SK-N-SH (cell line): Measurements from ENCODE around the gene FHL2. TPM values are rescaled to one million over a fixed set of nuclear protein-coding genes. Genes with fewer than 3 reads are reported as not detected.

Experiments
- CTCF ChIA-PET: fragments of 300-600, 350-600 bp; formaldehyde crosslinking; extraction: SDS; loops from one replicate; lab custom pipeline; 2021; lab: Yijun Ruan, JAX
- POLR2A ChIA-PET: fragments of 350-600 bp; sonication (Branson Sonifier 250); formaldehyde crosslinking; extraction: SDS; loops from one replicate; lab custom pipeline; 2020; ENCODE audit warnings: antibody characterized with exemption, inconsistent platforms; lab: Yijun Ruan, JAX
- DNase-seq: peaks from one replicate; pipeline ENCODE4 v3.0.0; 2012
- H2AFZ ChIP-seq: fragments of 200-600 bp; sonication (generic); 2 replicates; pipeline ENCODE4 v1.8.1; 2016; ENCODE audit warnings: antibody characterized with exemption, mild to moderate bottlenecking, low read depth
- H3F3A ChIP-seq: fragments of 200-600 bp; sonication (generic); replicated peaks from 2 replicates; pipeline ENCODE3; 2016; ENCODE audit warnings: antibody characterized with exemption, mild to moderate bottlenecking; ENCODE audit not compliant: insufficient read depth
- H3K27ac ChIP-seq, 2 experiments: fragments of 200-500 bp in 1 of 2; fragments of 200-600 bp in 1 of 2; sonication (Bioruptor generic) in 1 of 2; sonication (generic), shearing (Covaris generic) in 1 of 2; 2 replicates each; pipeline versions ENCODE4 v1.5.1 to v1.6.1; 2014 to 2016; ENCODE audit warnings: low read depth in 2 of 2, inconsistent platforms in 1 of 2, low read length in 1 of 2, mild to moderate bottlenecking in 1 of 2, mixed read lengths in 1 of 2
- H3K27me3 ChIP-seq: fragments of 200-600 bp; sonication (generic), shearing (Covaris generic); 2 replicates; pipeline ENCODE4 v1.6.1; 2016; ENCODE audit warnings: mixed run types; ENCODE audit not compliant: insufficient read depth
- H3K36me3 ChIP-seq, 2 experiments: fragments of 200-500 bp in 1 of 2; fragments of 200-600 bp in 1 of 2; sonication (Bioruptor generic) in 1 of 2; sonication (generic) in 1 of 2; replicated peaks in 1 of 2; 2 replicates each; pipeline versions ENCODE3 to v1.5.1; 2014 to 2016; ENCODE audit warnings: low read length in 1 of 2, mild to moderate bottlenecking in 1 of 2; ENCODE audit not compliant: insufficient read depth in 2 of 2, control insufficient read depth in 1 of 2
- H3K4me1 ChIP-seq, 2 experiments: fragments of 200-500 bp in 1 of 2; fragments of 200-600 bp in 1 of 2; sonication (Bioruptor generic) in 1 of 2; sonication (generic), shearing (Covaris generic) in 1 of 2; 2 replicates each; pipeline versions ENCODE4 v1.5.1 to v1.6.1; 2014 to 2016; ENCODE audit warnings: low read depth in 1 of 2, low read length in 1 of 2, mixed run types in 1 of 2; ENCODE audit not compliant: insufficient read depth in 2 of 2, control insufficient read depth in 1 of 2
- H3K4me2 ChIP-seq: fragments of 200-600 bp; sonication (generic), shearing (Covaris generic); 2 replicates; pipeline ENCODE4 v1.6.1; 2017; ENCODE audit warnings: mixed run types
- H3K4me3 ChIP-seq, 2 experiments: fragments of 200-500 bp in 1 of 2; fragments of 200-600 bp in 1 of 2; sonication (Bioruptor generic) in 1 of 2; sonication (generic), shearing (Covaris generic) in 1 of 2; 2 replicates each; pipeline versions ENCODE4 v1.5.1 to v1.8.1; 2014 to 2016; ENCODE audit warnings: low read depth in 2 of 2, inconsistent platforms in 1 of 2, low read length in 1 of 2, mild to moderate bottlenecking in 1 of 2, mixed read lengths in 1 of 2, moderate library complexity in 1 of 2
- H3K79me2 ChIP-seq: fragments of 200-600 bp; sonication (generic); 2 replicates; pipeline ENCODE4 v1.8.1; 2017; ENCODE audit warnings: mild to moderate bottlenecking; ENCODE audit not compliant: insufficient read depth
- H3K9ac ChIP-seq: fragments of 200-600 bp; sonication (generic); 2 replicates; pipeline ENCODE4 v1.6.1; 2017; ENCODE audit warnings: mixed run types
- H3K9me2 ChIP-seq: fragments of 200-600 bp; sonication (generic); 2 replicates; pipeline ENCODE4 v1.6.1; 2017; ENCODE audit warnings: mixed run types
- H3K9me3 ChIP-seq: fragments of 200-600 bp; sonication (generic); 2 replicates; pipeline ENCODE4 v1.6.1; 2017; ENCODE audit warnings: mixed run types, mild to moderate bottlenecking, moderate library complexity
- H4K20me1 ChIP-seq: fragments of 200-600 bp; sonication (generic); 2 replicates; pipeline ENCODE4 v1.6.1; 2017; ENCODE audit warnings: mild to moderate bottlenecking, mixed run types; ENCODE audit not compliant: insufficient read depth
- CHD2 ChIP-seq: fragments of 150-350 bp; IDR thresholded peaks from 2 replicates; pipeline ENCODE4 v1.6.1; 2018; ENCODE audit warnings: low read length; ENCODE audit not compliant: partially characterized antibody
- FOXJ3 ChIP-seq: sonication (generic); formaldehyde crosslinking; IDR thresholded peaks from 2 replicates; pipeline ENCODE4 v1.5.1; 2020; ENCODE audit warnings: mild to moderate bottlenecking, missing genetic modification reagents
- GABPA ChIP-seq: IDR thresholded peaks from 2 replicates; pipeline ENCODE4 v1.4.0; 2012; ENCODE audit warnings: low read depth, mild to moderate bottlenecking
- NFIC ChIP-seq: IDR thresholded peaks from 2 replicates; pipeline ENCODE4 v1.4.0; 2012; ENCODE audit warnings: borderline replicate concordance
- RCOR1 ChIP-seq: fragments of 150-350 bp; IDR thresholded peaks from 2 replicates; pipeline ENCODE4 v1.6.1; 2017; ENCODE audit warnings: antibody characterized with exemption, low read length
- RFX5 ChIP-seq: IDR thresholded peaks from 2 replicates; pipeline ENCODE4 v1.6.1; 2012; ENCODE audit warnings: mild to moderate bottlenecking, improper control_type of control experiment, low read length
- RXRA ChIP-seq: IDR thresholded peaks from 2 replicates; pipeline ENCODE4 v1.4.0; 2012; ENCODE audit warnings: low read depth, mild to moderate bottlenecking, borderline replicate concordance
- TCF12 ChIP-seq: IDR thresholded peaks from 2 replicates; pipeline ENCODE4 v1.4.0; 2012
- TEAD4 ChIP-seq: IDR thresholded peaks from 2 replicates; pipeline ENCODE4 v1.4.0; 2012; ENCODE audit warnings: mild to moderate bottlenecking, borderline replicate concordance; ENCODE audit not compliant: insufficient read depth
- WGBS: methylation state at CpG from one replicate; pipeline ENCODE4 v1.1.6; 2017; ENCODE audit warnings: low lambda C conversion rate; 5-methylcytosine and 5-hydroxymethylcytosine counted together
- polyA plus RNA-seq, 3 experiments: library from polyadenylated mRNA; depleted of rRNA; stranded (reverse); fragments of >200 nt; gene quantifications; 2 replicates each; pipeline ENCODE4 v1.2.3, GENCODE V29; 2012
- TF ChIP-seq, protein P1 (sequence below): IDR thresholded peaks from 2 replicates; pipeline ENCODE4 v1.4.0; 2012; ENCODE audit warnings: low read depth, borderline replicate concordance
- TF ChIP-seq, protein P2 (sequence below): IDR thresholded peaks from 2 replicates; pipeline ENCODE4 v1.4.0; 2012; ENCODE audit warnings: low read depth
- TF ChIP-seq, protein P3 (sequence below): IDR thresholded peaks from 2 replicates; pipeline ENCODE4 v1.4.0; 2012; ENCODE audit warnings: low read depth, borderline replicate concordance
- TF ChIP-seq, protein P4 (sequence below): fragments of 200-600 bp; sonication (generic); IDR thresholded peaks from 2 replicates; pipeline ENCODE4 v1.6.1; 2017; ENCODE audit warnings: antibody characterized with exemption, mild to moderate bottlenecking, moderate library complexity

The FHL2 gene
- polyA plus RNA-seq, 1 of the 3 experiments (the other 2 are of a cell fraction) = 31.7 TPM

- TF ChIP-seq, protein P1, sequence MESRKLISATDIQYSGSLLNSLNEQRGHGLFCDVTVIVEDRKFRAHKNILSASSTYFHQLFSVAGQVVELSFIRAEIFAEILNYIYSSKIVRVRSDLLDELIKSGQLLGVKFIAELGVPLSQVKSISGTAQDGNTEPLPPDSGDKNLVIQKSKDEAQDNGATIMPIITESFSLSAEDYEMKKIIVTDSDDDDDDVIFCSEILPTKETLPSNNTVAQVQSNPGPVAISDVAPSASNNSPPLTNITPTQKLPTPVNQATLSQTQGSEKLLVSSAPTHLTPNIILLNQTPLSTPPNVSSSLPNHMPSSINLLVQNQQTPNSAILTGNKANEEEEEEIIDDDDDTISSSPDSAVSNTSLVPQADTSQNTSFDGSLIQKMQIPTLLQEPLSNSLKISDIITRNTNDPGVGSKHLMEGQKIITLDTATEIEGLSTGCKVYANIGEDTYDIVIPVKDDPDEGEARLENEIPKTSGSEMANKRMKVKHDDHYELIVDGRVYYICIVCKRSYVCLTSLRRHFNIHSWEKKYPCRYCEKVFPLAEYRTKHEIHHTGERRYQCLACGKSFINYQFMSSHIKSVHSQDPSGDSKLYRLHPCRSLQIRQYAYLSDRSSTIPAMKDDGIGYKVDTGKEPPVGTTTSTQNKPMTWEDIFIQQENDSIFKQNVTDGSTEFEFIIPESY = no peak
- TF ChIP-seq, protein P2, sequence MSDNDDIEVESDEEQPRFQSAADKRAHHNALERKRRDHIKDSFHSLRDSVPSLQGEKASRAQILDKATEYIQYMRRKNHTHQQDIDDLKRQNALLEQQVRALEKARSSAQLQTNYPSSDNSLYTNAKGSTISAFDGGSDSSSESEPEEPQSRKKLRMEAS = no peak
- TF ChIP-seq RFX5 = no peak
- no peak for TF ChIP-seq FOXJ3 (CRISPR knock-in tag)
- no peak for TF ChIP-seq TCF12
Observed at GRCh38 chr2:105421053-105421452, 22.2 kb upstream of the FHL2 start (continued).

- Histone ChIP-seq H3K79me2 (no peaks in the 10 kb centered on the region), H3K27me3 (no peaks in the 10 kb centered on the region; the same call in 1 of the 2 replicates), H2AFZ (no peak overlapping the region), H3K36me3 (no peaks in the 10 kb centered on the region), H3K4me2 (no peak overlapping the region), H4K20me1 (no peaks in the 10 kb centered on the region), H3K4me3 (no peak overlapping the region), H3K9me2 (no peaks in the 10 kb centered on the region), H3F3A (no peaks in the 10 kb centered on the region), H3K4me1 (no peaks in the 10 kb centered on the region), H3K9ac (no peak overlapping the region), H3K27ac (no peak overlapping the region), H3K9me3 (no peaks in the 10 kb centered on the region)
- 94% methylated on average over 6 of the region's 6 CpGs for WGBS
- ChIA-PET CTCF (no interaction called here), POLR2A (no interaction called here)
- TF ChIP-seq NFIC (no peak), RXRA (no peak), TEAD4 (no peak), GABPA (no peak), CHD2 (no peak), RCOR1 (no peak)
- TF ChIP-seq, protein P3, sequence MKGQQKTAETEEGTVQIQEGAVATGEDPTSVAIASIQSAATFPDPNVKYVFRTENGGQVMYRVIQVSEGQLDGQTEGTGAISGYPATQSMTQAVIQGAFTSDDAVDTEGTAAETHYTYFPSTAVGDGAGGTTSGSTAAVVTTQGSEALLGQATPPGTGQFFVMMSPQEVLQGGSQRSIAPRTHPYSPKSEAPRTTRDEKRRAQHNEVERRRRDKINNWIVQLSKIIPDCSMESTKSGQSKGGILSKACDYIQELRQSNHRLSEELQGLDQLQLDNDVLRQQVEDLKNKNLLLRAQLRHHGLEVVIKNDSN = no peak
- TF ChIP-seq, protein P4, sequence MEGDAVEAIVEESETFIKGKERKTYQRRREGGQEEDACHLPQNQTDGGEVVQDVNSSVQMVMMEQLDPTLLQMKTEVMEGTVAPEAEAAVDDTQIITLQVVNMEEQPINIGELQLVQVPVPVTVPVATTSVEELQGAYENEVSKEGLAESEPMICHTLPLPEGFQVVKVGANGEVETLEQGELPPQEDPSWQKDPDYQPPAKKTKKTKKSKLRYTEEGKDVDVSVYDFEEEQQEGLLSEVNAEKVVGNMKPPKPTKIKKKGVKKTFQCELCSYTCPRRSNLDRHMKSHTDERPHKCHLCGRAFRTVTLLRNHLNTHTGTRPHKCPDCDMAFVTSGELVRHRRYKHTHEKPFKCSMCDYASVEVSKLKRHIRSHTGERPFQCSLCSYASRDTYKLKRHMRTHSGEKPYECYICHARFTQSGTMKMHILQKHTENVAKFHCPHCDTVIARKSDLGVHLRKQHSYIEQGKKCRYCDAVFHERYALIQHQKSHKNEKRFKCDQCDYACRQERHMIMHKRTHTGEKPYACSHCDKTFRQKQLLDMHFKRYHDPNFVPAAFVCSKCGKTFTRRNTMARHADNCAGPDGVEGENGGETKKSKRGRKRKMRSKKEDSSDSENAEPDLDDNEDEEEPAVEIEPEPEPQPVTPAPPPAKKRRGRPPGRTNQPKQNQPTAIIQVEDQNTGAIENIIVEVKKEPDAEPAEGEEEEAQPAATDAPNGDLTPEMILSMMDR = no peak
- TF ChIP-seq, protein P1 = no peak
- DNase-seq = no peak
Observed at GRCh38 chr2:105418522-105418921, 19.7 kb upstream of the FHL2 start.
